GM21717 (cell line): ENCODE results near the gene SEMA4D.

Experiments used
- ATAC-seq: cut with Tn5 transposase; IDR thresholded peaks from one replicate; pipeline ENCODE4 v1.9.1; 2021; ENCODE audit warnings: mild to moderate bottlenecking, moderate library complexity; ENCODE audit not compliant: unreplicated experiment

The SEMA4D gene

DNA sequence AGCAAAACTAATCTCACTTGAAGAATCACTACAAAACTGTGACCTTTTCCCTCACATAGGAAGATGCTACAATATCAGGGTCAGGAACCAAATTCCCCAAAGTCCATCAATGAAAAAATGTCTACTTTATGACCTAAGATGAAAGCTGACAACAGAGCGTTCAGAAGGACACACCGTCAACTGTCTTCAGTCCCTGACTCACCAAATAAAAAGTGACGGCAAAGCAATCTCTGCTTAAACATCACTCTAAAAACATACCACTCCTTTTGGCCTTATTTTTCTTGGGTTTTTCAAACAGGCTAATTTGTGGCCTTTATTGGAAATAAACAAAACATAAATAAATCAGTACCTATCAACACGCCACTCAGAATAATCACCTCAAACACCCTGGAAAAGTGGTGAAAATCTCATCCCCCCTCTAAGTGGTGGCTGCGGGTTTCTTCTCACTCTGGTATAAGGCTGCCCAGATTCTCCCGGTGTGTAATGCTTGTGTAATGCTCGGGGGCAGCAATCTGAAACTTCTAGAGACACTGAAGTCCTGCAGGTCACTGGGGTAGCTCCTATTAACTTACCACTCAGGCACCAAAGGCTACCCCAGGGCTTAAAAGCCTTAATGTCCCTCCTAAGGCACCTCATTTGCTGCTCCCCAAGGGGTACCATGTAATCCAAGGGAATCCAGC, 29.5 kb downstream of the SEMA4D start:
- no peak for ATAC-seq

DNA sequence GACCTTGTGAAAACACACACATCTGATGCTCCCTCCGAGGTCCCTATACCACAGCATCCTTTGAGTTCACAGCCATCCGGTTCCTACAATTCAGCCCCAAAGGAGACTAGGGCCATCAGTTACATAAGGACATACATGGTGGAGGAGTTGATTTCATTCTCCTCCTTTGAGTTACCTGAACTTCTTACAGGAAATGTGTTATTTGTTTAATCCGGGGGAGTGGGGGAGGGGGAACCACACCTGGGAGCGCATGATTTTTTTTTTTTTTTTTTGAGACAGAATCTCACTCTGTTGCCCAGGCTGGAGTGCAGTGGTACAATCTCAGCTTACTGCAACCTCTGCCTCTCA, 30.7 kb downstream of the SEMA4D start:
- ATAC-seq = peak; percentile 14

DNA sequence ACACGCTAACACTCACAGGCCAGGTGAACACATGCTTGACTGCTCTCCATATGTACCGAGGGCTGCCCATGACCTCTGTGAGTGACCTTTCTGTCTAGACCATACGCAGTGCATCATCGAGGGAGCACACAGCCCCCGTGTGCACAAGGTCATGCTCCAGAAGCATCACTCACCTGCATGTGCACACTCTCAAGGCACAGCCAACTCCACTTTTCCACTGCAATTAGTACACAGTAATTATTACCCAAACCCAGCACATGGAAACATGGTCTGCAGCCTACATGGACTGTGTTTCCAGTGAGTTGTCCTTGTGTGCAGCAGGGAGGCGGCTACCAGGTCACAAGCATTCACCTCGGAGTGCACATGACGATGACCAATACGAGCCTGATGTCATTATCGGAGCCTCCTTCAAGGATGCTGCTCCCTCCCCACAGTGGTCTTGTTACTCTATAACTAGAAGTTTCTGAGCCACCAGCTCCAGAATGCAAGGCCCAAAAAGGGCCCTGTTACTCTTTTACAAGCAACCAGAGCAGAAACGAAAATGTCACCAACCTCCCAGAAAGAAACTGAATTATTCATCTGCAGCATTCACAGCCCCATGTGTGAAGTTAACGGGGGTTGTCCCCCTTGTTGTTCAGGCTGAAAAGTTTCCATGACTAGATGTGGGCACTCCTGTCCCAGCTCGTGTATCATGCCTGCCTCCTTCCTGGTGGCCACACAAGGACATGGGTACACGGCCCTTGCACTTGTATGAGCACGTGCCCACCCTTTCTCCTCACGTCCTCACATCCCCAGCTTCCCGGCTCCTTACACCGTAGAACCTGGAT, 31.2 kb downstream of the SEMA4D start:
- ATAC-seq = peak; percentile 61

GRCh38 chr9:89465726-89466308, 32.1 kb downstream of the SEMA4D start:
- ATAC-seq = no peak

GRCh38 chr9:89465001-89465451, 32.9 kb downstream of the SEMA4D start:
- no peak for ATAC-seq

- peak; percentile 4 for ATAC-seq
These were observed 33.5 kb downstream of the SEMA4D start for GRCh38 chr9:89464300-89464901.

- no peak for ATAC-seq
These were observed 34.9 kb downstream of the SEMA4D start for GRCh38 chr9:89462817-89463683.

DNA sequence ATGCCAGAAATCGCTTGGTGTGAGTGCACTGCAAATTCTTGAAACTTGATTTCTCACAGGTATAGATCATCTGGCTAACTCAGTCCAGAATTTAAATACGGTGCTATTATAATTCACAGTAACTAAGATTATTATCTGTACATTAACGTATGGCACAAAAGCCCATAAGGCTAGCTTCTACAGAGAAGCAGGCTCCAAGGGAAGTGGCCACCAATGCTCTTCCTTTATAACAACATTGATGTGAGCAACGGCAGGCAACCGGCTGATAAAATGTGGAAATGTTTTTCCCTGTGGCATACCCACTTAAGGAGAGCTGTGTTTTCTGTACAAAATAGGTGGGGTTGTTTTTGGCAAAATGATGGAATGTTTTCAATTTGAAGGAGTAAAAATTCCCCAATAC, 35.7 kb downstream of the SEMA4D start:
- ATAC-seq = no peak

DNA sequence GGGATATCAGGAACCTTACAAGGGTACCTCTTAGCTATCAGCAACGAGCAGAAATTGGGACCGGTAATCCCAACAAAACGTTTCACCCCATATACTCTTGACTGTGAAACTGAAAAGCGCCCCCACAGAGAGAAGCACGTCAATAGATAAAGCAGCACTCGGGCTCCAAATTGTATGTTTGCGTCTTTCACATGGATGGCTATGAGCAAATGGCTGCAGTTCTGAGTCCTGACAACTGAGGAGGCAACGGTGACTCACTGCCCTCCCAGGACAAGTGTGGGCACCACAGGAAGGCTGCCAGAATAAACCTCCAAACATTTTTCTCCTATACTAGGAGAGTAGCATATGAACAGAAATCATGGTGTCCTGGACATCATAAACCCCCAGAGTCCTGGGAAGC, 36.6 kb downstream of the SEMA4D start:
- no peak for ATAC-seq

DNA sequence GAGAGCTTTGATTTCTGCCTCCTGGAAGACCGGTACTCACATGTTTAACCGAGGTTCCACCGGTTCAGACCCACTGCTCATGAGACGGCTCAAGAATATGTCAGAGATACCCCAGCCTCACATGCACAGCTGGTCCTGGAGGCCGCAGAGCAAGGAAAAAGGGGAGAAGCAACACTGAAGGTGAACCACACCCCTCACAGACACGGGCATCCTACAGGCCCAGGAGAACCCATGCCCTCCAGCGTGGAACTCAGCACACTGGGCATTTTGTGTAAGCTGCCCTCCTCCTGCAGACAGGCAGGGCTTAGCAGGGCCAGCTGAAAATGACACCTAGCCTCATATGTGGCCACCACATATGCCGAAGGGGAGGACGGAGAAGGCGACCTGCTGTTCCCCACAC, 37.4 kb downstream of the SEMA4D start:
- ATAC-seq = no peak

- ATAC-seq = no peak
These were observed 39.0 kb downstream of the SEMA4D start for GRCh38 chr9:89458768-89459496.

DNA sequence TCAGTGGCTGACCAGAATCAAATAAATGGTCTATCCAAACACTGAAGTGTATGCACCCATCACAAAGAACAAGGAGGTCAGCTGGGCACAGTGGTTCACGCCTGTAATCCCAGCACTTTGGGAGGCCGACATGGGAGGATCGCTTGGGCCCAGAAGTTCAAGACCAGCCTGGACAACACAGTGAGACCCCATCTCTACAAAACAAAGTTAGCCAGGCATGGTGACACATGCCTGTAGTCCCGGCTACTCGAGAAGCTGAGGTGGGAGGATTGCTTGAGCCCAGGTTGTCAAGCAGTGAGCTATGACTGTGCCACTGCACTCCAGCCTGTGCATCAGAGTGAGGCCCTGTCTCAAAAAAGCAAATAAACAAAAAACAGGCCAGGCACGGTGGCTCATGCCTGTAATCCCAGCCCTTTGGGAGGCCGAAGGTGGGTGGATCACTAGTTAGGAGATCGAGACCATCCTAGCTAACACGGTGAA, 40.5 kb downstream of the SEMA4D start:
- no peak for ATAC-seq

DNA sequence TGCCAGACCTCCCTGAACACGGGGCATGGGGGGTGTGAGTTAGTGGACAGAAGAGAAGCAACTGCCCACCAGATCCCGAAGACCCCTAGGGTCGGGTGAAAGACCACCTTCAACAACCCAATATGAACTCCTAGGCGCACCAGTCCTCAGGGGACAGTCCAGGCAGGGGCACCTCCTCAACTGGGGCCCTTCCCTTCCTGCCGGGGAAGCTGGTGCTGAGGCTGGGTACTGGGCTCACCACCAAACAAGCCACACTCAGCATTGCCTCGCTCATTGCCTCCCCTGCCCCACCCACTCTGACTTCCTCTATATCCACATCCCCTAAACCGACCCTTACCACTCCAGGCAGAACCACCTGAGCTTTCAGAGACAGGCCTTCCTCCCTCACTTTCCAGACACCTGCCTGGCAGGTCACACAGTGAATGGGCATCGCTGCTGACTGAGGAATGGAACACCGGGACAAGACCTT, 42.5 kb downstream of the SEMA4D start:
- ATAC-seq = no peak

DNA sequence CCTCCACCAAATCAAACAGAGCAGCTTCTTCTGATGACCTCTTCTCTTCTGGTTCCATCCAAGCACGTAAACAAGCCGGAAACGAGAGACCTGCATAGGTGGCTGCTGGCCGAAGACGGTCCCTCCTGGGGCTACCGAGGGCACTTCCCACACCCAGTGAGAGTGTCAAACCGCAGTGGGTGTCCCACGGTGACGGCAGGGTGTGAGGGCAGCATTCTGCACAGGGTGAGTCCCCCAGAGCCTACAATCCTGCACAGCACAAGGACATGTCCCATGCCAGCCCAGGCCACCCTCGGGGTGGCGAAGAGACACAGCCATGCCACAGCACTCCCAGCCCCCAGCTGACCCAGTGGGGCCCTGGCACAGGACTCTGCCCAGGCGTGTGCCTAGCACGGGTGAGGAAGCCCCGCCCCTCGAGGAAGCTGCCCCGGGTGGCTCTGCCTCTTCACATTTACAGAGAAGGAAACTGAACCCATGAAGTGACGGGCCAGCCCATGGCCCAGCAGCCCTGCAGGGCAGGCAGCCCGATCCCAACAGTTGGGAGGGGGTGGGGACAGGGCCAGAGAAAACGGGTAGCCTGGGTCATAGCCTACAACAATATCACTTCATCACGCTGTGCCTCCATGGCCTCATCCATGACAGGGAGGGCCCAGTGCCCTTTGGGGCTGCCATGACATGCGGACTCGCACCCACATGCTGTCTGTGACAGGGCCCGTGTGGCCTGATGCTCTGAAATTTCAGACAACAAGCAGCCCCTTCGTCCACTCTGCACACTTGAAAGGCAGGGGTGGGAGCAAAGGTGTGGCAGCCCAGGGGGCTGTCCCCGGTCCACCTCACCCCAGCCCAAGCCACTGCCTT, 43.2 kb downstream of the SEMA4D start:
- ATAC-seq = no peak

DNA sequence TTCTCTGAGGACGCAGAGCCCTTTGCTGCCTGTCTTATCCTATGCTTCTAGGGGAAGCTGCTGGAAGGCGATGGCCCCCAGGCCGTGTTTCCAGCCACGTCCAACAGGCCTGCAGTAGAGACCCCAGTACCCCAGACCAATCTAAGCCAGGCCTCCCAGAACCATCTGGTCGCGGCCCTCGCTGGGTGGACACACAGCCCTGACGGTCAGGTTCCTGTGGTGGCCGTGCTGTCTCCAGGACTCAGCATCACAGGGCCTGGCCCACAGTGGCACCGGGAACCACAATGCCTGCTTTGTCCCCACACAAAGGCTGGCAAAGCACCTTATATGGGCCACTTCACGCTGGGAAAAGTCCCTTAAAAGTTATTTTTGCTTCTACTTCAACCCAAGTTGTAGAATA, 44.5 kb downstream of the SEMA4D start:
- no peak for ATAC-seq

DNA sequence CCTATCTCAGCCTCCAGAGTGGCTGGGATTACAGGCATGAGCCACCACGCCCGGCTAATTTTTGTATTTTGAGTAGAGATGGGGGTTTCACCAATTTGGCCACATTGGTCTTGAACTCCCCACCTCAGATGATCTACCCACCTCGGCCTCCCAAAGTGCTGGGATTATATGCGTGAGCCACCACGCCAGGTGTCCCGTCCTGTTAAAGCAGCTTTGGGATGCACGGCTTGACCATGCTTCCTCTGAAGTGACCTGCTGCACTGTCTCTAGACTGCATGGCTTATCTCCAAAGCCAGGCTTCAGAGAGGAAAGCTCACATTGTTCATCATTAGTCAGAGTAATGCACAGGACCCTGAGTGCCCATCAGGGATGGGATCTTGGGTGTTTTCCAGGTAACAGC, 45.4 kb downstream of the SEMA4D start:
- no peak for ATAC-seq

DNA sequence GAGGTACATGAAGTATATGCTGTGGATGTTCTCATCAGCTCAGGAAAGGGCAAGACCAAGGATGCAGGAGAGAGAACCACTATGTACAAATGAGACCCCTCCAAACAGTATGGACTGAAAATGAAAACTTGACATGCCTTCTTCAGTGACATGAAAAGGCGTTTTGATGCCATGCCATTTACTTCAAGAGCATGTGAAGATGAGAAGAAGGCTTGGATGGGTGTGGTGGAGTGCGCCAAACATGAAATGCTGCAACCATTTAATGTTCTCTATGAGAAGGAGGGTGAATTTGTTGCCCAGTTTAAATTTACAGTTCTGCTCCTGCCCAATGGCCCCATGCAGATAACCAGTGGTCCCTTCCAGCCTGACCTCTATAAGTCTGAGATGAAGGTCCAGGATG, 47.7 kb downstream of the SEMA4D start:
- ATAC-seq = no peak

- no peak for ATAC-seq
These were observed 48.6 kb downstream of the SEMA4D start for GRCh38 chr9:89449261-89449671.

DNA sequence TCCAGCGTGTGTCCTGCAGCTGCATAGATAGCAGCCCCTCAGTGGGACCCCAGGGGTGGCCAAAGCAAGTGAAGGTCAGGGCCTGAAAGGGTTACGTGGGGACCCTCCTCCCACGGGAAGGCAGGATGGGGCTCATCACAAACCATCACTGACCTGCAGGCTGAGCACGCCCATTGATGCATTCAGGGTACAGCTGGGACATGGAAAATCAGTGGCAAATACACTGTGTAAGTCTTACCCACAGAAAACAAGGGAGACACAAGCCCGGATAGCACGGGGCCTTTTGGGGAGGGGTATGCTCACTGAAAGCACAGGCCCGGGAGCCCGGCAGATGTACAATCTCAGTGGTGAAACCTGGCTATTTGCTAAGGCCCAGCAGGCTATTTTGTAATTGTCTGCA, 49.1 kb downstream of the SEMA4D start:
- ATAC-seq = no peak
